Measurements from ENCODE around the gene PEX14.

GRCh38 chr1:10640843-10641553 is 166.2 kb downstream of the PEX14 start:
- TF ChIP-seq KLF16 (IDR thresholded peaks at IDR 0.05) (no peak), CHD2 (IDR thresholded peaks at IDR 0.05; ENCODE audit: low read depth, low read length) (no peak), ZNF431 (CRISPR knock-in tag; IDR thresholded peaks at IDR 0.05) (no peak), GABPB1 (CRISPR knock-in tag; IDR thresholded peaks at IDR 0.05) (no peak), POLR2AphosphoS5 (IDR thresholded peaks at IDR 0.05; ENCODE audit: control insufficient read depth, insufficient read depth, low read depth, low read length) (no peak), CREBBP (IDR thresholded peaks at IDR 0.05; ENCODE audit: low read depth, low read length) (no peak), MYC (IDR thresholded peaks at IDR 0.05; ENCODE audit: low read depth, low read length) (no peak), MYC (CRISPR knock-in tag; IDR thresholded peaks at IDR 0.05; ENCODE audit: borderline replicate concordance, low read depth) (no peak), ZBTB17 (CRISPR knock-in tag; IDR thresholded peaks at IDR 0.05) (no peak)
